HG03064 (cell line): ENCODE results near the gene C3orf33.

ENCODE experiments used
- ATAC-seq: cut with Tn5 transposase; IDR thresholded peaks from one replicate; pipeline ENCODE4 v1.9.1; 2021; ENCODE audit warnings: low read depth; ENCODE audit not compliant: unreplicated experiment

C3orf33 gene

DNA sequence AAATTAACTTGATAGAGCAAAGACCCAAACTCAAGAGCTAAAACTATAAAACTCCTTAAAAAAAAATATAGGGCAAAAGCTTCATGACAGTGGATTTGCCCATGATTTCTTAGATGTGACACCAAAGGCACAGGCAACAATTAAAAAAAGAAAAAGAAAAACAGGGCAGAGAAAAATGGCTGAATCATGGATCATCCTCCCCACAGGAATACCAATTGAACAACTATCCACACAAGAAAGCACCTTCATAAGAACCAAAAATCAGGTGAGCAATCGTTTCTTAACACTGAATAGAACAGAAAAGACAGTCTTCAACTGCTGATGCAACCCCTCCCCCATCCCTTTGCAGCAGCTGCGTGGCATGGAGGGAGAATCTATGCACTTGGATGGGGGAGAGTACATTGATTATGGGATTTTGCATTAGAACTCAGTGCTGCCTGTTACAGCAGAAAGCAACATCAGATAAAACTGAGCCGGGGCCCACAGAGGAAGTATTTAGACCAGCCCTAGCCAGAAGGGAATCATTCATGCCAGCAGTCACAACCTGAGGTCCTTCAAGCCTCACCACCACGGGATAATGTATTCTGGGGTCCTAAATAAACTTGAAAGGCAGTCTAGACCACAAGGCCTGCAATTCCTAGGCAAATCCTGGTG is 15.7 kb downstream of the C3orf33 start:
- ATAC-seq = no peak

DNA sequence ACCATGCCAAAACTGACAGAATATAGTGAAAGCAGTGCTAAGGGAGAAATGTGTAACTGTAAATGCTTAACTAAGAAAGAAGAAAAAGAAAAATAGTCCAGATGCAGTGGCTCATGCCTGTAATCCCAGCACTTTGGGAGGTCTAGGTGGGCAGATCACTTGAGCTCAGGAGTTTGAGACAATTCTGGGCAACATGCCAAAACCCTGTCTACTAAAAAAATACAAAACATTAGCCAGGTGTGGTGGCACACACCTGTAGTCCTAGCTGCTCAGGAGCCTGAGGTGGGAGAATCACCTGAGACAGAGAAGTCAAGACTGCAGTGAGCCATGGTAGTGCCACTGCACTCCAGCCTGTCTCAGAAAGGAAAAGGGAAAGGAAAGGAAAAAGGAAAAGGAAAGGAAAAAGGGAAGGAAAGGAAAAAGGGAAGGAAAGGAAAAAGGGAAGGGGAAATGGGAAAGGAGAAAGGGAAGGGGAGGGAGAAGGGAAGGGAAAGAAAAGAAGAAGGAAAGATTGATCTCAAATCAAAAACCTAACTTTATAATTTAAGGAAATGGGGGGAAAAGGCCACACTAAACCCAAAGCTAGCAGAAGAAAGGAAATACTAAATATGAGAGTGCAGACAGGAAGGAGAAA is 20.3 kb downstream of the C3orf33 start:
- ATAC-seq = no peak

DNA sequence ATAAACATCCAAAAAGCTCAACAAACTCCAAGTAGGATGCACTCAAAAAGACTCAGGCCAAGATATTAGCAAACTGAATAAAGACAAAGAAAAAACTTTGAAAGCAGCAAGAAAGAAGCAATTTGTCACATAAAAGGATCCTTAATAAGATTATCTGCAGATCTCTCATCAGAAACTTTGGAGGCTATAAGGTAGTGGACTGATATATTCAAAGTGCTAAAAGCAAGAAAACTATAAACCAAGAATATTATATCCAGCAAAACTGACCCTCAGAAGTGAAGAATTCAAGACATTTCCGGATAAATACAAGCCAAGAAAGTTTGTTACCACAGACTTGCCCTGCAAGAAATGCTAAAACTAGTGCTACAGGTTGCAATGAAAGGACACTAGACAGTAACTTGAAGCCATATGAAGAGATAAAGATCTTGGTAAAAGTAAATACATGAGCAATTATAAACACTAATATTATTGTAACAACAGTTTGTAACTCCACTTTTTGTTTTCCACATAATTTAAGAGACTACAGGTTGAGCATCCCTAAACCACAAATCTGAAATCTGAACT is 23.6 kb downstream of the C3orf33 start:
- no peak for ATAC-seq

DNA sequence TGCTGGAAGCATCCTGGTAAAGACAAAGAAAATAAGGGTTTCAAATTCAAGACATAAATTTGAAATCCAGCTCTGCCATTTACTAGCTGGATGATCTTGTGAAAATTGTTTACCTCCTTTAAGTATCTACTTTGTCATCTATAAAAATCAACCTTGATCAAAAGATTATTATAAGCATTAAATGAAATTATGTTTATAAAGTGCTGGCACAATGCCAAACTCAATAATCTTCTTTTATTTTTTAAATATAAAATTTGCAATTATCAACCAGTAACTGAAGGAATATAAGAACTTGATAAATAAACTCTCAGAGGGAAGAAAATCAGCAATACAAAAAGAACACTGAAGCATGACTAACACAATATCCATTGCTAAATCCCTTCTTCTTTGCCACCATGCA is 25.8 kb downstream of the C3orf33 start:
- no peak for ATAC-seq

DNA sequence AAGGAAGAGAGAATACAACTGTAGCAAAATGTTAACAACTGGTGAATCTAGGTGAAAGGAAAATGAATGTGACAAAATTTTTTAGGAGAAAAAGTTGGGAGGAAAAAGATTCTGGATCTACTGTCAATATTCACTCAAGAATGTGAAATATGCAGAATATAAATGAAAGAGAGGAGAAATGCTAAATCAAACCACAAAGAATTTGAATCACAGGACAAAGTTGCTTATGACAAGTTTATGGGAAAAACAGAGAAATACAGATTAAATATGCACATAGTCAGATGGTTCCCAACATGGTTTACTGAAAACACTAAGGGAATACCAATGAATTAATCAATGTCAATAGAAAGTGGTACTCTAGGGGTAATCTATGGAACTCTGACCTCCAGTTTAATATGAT is 27.6 kb downstream of the C3orf33 start:
- no peak for ATAC-seq

DNA sequence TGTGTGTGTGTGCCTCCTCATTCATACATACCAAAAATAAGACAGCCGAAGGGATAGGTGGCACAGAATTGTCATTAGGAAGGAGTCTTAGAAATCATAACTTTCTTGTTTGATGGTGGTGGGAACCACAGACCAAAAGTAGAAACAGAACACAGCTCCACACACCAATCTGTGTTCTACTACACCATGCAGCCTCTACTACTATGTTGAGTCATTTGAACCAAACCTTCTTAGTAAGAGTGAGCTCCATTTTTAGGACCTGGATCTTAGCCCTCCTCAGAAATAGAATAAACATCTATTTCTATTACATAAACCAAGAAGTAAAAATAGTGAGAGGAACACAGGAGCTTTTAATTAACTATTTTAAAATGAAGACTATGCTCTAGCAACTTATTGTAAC is 33.3 kb downstream of the C3orf33 start:
- no peak for ATAC-seq

DNA sequence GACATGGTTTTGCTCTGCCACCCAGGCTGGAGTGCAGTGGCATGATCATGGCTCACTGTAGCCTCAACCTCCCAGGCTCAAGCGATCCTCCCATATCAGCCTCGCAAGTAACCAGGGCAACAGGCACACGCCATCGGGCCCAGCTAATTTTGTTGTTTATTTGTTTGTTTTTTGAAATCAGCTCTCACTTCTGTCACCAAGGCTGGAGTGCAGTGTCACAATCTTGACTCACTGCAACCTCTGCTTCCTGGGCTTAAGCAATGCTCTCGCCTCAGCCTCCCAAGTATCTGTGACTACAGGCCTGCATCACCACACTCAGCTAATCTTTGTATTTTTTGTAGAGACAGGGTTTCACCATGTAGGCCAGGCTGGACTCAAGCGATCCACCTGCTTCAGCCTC is 35.0 kb downstream of the C3orf33 start:
- ATAC-seq = no peak

DNA sequence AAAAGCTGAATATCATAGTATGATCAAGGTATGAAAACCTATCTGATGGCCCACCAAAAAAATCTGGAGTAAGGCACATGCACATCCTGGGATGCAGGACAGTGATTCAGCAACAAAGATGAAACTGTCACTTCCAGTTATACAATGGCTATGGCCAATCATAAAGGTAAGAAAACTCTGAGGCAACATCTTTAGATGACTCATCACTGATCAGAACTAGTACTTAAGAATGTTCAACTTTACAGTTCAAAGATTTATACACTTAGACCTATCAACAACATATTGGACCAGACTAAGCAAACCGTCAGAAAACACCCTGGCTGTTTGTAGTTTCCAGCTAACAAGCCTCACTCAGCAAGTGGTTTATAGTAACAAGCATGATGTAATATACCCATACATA is 39.9 kb downstream of the C3orf33 start:
- ATAC-seq = no peak

DNA sequence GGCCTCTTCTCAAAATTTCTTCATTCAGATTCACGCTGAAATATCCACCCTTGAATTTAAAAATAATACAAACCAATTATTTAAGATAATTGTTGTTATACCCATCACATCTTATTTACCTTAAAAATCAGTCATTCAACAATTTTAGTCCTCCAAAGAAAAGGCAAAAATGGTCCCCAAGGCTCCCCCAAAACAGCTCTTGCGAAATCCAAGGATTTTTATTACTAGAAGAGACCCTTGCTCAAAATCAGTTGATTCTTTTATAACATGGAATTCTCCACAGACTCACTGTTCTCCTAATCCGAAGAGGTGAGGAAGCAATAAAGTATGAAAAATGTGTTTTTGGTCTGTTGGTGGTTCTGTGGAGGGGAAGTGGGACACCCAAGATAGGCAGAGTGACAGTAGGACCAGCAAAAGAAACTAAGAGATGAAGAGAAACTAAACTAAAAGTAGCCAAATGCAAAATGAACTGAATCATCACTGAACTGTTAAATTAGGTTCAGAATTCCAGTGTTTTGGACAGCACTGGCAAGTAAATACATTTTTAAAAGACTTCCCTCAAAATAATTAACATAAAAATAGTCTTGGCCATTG is 42.1 kb downstream of the C3orf33 start:
- no peak for ATAC-seq

DNA sequence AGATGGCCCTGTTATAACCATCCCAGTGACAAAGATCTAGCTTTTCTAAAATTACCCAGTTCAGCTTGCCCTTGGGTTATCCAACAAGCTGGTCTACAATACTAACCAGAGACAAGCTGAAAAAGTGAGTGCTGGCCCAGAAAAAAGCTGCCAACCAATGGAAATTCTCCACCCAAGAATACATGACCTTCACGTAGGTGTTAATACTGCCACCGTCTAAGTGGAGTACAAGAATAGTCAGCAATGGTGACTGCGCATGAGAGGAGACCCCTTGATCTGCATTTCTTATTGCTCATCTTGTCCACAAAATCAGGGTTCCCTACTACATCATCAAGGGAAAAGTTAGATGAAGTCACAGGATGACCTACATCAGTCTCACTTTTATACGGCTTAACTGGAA is 45.4 kb downstream of the C3orf33 start:
- no peak for ATAC-seq

DNA sequence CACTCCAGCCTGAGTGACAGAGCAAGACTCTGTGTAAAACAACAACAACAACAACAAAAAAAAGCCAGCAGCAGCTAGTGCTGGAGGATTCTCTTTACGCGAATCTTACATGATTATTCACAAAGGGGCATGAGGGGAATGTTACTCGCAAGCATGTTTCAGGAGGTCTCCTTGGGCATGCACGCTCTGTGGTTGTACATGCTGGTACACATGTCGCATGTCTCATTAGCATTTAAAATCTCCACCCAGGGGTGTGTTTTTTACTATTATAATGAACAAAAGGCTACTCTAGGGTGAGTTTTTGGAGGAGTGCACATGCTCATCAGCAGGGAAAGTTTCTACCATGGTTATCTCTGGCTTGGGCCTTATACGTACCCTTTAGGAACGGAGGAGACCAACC is 48.5 kb downstream of the C3orf33 start:
- no peak for ATAC-seq

DNA sequence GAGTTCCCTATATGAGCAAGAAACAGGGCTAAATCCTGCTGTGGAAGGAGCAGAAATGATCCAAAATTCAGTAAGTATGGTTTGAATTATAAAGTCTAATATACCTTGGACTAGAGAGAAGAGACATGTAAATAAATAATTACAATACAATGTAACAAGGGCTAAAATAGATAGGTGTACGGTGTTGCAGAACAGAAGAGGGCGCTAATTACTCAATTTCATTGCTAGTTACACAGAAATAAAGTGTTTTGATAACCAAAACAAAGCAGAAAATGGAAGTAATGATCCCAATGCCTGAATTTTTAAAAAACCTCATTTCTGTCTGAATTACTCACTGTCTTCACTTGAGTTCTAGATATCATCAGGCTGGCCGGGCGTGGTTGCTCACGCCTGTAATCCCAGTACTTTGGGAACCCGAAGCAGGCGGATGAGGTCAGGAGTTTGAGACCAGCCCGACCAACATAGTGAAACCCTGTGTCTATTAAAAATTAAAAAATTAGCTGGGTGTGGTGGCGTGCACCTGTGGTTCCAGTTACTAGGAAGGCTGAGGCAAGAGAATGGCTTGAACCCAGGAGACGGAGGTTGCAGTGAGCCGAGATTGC is 52.9 kb downstream of the C3orf33 start:
- ATAC-seq = no peak

DNA sequence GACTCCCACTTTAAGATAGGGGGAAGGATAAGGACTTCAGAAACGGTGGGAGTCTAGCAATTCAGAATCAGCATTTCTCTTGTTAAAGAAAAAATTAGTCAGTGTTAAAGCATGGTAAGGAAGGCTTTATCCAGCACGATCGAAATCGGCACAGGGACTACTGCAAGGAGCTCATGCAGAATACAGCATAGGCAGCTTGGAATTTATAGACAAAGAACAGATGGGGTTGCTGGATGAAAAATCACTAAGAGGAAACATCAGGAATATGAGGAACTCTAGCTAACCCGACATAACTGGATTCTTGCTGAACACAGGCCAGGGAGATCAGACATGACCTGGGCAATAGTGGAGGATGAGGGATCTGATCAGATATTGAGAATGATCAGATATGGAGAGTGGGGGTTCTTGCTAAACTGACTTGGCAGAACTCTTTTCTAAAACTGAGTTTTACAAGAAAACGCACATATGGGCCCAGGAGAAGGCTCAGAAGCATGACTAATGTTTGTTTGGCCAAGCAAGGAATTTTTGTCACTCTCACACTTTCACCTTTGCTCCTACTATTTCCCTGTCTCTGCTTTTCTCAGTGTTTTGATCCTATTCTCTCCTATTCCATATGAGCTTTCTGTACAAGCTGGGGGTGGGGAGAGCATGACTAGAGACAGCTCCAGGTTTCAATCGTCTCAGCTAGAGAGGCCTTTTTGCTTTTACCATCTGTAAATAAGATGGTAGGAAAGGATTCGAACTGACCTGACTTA is 57.3 kb downstream of the C3orf33 start:
- no peak for ATAC-seq

DNA sequence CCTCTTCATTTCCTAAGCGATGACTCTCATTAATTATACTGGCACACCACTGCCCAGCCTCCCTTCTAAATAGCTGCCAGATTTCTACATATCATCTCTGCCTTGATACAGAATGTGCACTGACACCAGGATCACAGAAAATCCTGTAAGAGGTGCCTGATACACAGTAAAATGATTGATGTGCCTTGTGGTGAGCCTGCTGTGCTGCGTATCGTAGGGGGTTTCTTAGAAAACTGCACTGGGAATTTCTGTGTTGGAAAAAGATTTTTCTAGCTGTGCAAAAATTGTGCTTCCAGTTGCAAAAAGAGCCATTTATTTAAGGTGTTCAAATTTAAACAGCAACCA is 58.2 kb downstream of the C3orf33 start:
- ATAC-seq = no peak

DNA sequence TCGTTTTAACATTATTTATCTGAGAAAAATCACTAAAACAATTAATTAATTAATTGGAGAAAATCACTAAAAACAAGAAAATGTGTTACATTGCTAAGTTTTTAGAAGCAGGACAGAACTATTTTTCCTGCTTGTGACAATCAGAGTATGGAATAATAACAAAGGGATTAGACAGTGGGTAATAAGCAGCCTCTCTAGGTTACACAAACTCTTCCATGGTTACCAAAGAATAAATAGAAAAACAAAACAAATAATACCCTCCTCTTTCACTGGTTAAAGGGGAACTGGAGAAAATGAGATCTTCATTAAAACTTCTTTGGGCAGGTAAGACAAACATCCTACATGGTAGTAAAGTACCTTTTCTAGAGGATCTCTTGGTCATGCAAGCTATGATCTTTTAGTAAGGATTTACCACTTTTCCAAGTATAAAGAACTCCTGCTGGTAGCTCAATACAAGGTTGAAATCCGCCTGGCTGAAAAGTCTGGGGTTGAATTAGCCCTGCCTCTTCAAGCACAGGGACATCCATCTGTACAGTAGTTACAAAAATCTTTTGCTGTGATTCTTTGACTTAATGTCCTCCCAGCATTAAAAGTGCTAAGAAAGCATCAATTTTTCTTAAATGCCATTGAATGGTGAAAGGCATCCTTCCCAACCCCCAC is 58.7 kb downstream of the C3orf33 start:
- no peak for ATAC-seq

DNA sequence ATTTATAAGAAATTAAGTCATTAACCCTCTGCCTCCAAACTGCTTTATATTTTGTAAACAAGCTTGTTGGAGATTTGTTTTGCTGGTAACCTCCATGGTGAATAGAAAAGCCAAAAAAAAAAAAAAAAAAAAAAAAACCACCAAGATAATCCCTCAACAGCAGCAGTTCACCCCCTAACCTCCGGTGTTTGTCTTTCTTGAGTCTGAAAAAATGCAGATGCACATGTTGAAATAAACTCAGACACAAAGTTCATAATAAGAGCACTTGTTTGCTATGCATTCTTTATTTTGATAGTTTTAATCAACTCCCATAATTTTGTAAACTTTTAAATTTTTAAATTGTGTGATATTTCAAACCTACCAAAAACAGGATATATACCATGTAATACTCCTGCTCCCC is 59.4 kb downstream of the C3orf33 start:
- ATAC-seq = no peak

DNA sequence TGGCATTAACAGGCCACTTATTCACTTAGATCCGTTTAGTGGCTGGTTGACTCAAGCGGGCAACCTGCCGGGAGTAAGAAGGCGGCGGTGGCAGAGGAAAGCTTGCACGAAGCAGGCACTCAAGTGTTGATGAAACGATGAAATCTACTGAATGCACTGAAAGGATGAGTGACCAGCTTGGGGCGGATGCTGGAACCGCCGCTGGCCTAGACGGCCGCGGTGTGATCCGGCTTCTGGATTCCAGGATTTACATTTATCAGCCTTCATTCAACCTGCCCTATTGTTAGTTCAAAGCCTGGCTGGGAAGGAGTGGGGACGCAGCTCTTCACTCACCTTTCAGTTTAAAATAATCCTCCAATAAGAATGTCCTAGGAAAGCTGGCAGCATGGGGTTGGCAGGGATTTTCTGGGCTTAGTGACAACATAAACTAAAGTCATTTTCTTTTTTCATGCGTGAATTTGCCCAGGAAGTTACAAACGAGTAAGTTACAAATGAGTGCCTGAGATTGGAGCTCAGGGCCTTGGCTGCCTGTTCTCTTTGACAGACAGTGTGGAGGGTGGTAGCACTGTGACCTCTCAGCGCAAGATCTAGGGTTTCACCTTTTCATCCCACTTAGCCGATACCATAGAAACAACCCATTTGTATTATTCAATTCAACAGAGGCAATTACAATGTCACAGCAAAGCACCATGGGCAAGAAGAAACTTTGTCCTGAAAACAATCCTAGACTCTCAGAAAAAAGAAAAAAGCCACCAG is 60.1 kb downstream of the C3orf33 start:
- no peak for ATAC-seq

DNA sequence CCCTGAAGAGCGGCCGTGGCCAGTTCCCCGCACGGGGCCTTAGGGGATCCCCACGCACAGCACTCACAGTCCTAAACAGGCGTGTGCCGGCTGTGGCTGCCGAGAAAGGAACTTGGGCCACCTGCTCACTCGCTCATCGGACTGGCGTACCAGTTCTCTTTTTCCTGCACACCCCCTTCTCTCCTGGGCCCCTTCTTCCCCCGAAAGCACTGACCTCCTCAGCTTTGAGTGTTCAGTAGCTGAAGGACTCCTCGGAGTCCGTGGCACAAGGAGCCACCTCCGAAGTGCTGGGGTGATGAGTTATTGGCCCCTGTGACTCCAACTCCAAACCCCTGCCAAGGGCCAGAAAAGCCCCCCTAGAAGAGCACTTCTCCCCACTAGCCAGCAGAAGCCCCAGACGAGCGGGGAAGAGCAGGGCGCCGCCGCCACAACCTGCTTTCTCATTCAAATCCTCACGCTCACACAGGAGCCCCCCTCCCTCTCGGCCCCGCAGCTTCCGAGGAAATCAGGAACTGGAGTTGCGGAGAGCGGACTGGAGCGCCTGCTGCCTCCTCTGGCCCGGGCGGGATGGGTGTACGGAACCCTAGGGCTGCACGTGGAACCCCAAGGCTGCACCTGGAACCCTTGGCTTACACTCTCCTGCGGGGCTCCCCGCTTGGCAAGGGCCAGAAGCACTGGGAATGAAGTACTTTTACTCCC is 61.3 kb downstream of the C3orf33 start, which contains the start of gene PLCH1:
PLCH1 (minus strand) TSS at position 446 of the 699 bp plus-strand sequence. CDS start 40,847 bp downstream, outside the sequence.
- peak; percentile 62 for ATAC-seq
